ENCODE data around the gene ITFG2. TPM values are rescaled to one million over a fixed set of nuclear protein-coding genes. Genes with fewer than 3 reads are reported as not detected.
A peak's percentile ranks its signal among the peaks of the same experiment; 100 is the strongest.

ITFG2 gene
- total and polyA plus RNA-seq, 2 experiments from 2014 or later = 20.9 to 23.5 TPM

DNA sequence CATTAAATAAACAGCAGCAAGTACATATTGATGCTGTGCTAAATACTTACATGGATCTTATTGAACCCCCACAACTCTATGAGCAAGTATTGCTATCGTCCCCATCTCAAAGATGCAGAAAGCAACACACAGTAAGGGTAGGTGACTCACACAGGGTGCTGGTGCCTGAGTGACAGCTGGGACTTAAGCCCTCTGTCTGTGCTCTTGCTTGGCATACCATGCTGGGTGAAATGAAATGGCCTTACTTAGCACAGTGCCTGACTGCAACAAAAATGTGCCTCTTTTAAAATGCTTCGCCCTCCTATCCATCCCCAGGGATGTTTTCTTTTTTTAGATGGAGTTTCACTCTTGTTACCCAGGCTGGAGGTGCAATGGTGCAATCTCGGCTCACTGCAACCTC, 43.6 kb downstream of the ITFG2 start:
- H3K79me2 ChIP-seq = no peaks in the 10 kb centered on the region
- H3K27ac ChIP-seq = no peak overlapping the region
- H3K4me1 ChIP-seq (ENCODE audit: insufficient read depth) = no peaks in the 10 kb centered on the region
- H3K36me3 ChIP-seq (replicated peaks; ENCODE audit: insufficient read depth, low read depth) = no peaks in the 10 kb centered on the region
- H3K9me3 ChIP-seq (ENCODE audit: low read depth) = no peaks in the 10 kb centered on the region
- H4K20me1 ChIP-seq (ENCODE audit: insufficient read depth, poor library complexity, severe bottlenecking) = no peaks in the 10 kb centered on the region
- 86% methylated on average over 3 of the region's 3 CpGs for WGBS (ENCODE audit: low lambda C conversion rate, missing lambda C conversion rate)
- H3K4me2 ChIP-seq = no peak overlapping the region
- no peaks in the 10 kb centered on the region for H3K27me3 ChIP-seq
- H3K9me2 ChIP-seq (replicated peaks; ENCODE audit: insufficient read depth) = no peaks in the 10 kb centered on the region
- DNase-seq (ENCODE audit: low spot score) = no peak
- H3K4me3 ChIP-seq = no peak overlapping the region
- H2AFZ ChIP-seq = no peak overlapping the region
- TF ChIP-seq EZH2phosphoT487 (IDR thresholded peaks at IDR 0.05; ENCODE audit: low read depth, severe bottlenecking, unreplicated experiment) = no peak
- TF ChIP-seq EZH2 (IDR thresholded peaks at IDR 0.05; ENCODE audit: borderline replicate concordance) = no peak
- TF ChIP-seq, protein P1, sequence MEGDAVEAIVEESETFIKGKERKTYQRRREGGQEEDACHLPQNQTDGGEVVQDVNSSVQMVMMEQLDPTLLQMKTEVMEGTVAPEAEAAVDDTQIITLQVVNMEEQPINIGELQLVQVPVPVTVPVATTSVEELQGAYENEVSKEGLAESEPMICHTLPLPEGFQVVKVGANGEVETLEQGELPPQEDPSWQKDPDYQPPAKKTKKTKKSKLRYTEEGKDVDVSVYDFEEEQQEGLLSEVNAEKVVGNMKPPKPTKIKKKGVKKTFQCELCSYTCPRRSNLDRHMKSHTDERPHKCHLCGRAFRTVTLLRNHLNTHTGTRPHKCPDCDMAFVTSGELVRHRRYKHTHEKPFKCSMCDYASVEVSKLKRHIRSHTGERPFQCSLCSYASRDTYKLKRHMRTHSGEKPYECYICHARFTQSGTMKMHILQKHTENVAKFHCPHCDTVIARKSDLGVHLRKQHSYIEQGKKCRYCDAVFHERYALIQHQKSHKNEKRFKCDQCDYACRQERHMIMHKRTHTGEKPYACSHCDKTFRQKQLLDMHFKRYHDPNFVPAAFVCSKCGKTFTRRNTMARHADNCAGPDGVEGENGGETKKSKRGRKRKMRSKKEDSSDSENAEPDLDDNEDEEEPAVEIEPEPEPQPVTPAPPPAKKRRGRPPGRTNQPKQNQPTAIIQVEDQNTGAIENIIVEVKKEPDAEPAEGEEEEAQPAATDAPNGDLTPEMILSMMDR (IDR thresholded peaks at IDR 0.05; ENCODE audit: poor library complexity) = no peak

- TF ChIP-seq EZH2 (IDR thresholded peaks at IDR 0.05; ENCODE audit: borderline replicate concordance) (no peak), EZH2phosphoT487 (IDR thresholded peaks at IDR 0.05; ENCODE audit: low read depth, severe bottlenecking, unreplicated experiment) (no peak)
- TF ChIP-seq, protein P1 (IDR thresholded peaks at IDR 0.05; ENCODE audit: poor library complexity) = no peak
- H3K4me3 ChIP-seq = no peak within 1 kb of the TSS
- H3K4me1 ChIP-seq (ENCODE audit: insufficient read depth) = no peaks in the 10 kb centered on the region
- no peaks in the 10 kb centered on the region for H3K9me3 ChIP-seq (ENCODE audit: low read depth)
- no peak within 1 kb of the TSS for H2AFZ ChIP-seq
- H3K36me3 ChIP-seq (replicated peaks; ENCODE audit: insufficient read depth, low read depth) = no peaks in the 10 kb centered on the region
- no peaks in the 10 kb centered on the region for H3K79me2 ChIP-seq
- peak within 1 kb of the TSS; percentile 53 for H3K27ac ChIP-seq
- no peaks in the 10 kb centered on the region for H3K27me3 ChIP-seq
- 70% methylated on average over 3 of the region's 3 CpGs for WGBS (ENCODE audit: low lambda C conversion rate, missing lambda C conversion rate)
- H3K9me2 ChIP-seq (replicated peaks; ENCODE audit: insufficient read depth) = no peaks in the 10 kb centered on the region
- DNase-seq (ENCODE audit: low spot score) = peak; percentile 57
- no peaks in the 10 kb centered on the region for H4K20me1 ChIP-seq (ENCODE audit: insufficient read depth, poor library complexity, severe bottlenecking)
- H3K4me2 ChIP-seq = no peak within 1 kb of the TSS
These were observed 44.6 kb downstream of the ITFG2 start, which contains the start of gene TEX52 for GRCh38 chr12:2857021-2857431. TSS of gene TEX52 (minus strand) at chr12:2857039. CDS start at chr12:2857026, 13 bp downstream.

DNA sequence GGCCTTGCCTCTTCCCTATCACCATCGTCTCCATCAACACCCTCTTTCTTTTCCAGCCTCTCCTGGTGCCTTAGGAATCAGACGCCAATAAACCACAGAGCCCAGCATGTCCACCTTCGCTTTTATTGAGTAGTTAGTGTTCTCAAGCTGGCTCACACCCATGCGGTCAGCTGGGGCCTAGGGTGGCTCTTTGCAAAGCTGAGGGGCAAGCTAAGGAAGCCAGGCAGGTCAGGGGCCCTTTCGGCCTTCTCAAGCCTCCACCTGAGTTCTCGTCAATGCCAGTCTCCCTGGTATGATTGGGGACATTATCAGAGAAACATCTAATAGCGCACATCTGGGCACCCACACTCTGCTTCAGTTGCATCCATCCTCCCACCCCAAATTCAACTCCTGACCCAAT, 45.1 kb downstream of the ITFG2 start:
- H3K4me1 ChIP-seq (ENCODE audit: insufficient read depth) = no peaks in the 10 kb centered on the region
- no peak overlapping the region for H3K4me3 ChIP-seq
- H4K20me1 ChIP-seq (ENCODE audit: insufficient read depth, poor library complexity, severe bottlenecking) = no peaks in the 10 kb centered on the region
- no peaks in the 10 kb centered on the region for H3K9me3 ChIP-seq (ENCODE audit: low read depth)
- H2AFZ ChIP-seq = no peak overlapping the region
- H3K4me2 ChIP-seq = no peak overlapping the region
- TF ChIP-seq EZH2phosphoT487 (IDR thresholded peaks at IDR 0.05; ENCODE audit: low read depth, severe bottlenecking, unreplicated experiment) (no peak), EZH2 (IDR thresholded peaks at IDR 0.05; ENCODE audit: borderline replicate concordance) (no peak)
- TF ChIP-seq, protein P1 (IDR thresholded peaks at IDR 0.05; ENCODE audit: poor library complexity) = no peak
- no peak for DNase-seq (ENCODE audit: low spot score)
- H3K27me3 ChIP-seq = no peaks in the 10 kb centered on the region
- no peaks in the 10 kb centered on the region for H3K36me3 ChIP-seq (replicated peaks; ENCODE audit: insufficient read depth, low read depth)
- no peaks in the 10 kb centered on the region for H3K79me2 ChIP-seq
- peak overlapping the region; percentile 12 for H3K27ac ChIP-seq
- 90% methylated on average over 7 of the region's 7 CpGs for WGBS (ENCODE audit: low lambda C conversion rate, missing lambda C conversion rate)
- H3K9me2 ChIP-seq (replicated peaks; ENCODE audit: insufficient read depth) = no peaks in the 10 kb centered on the region

GRCh38 chr12:2858334-2858733, 45.9 kb downstream of the ITFG2 start:
- Histone ChIP-seq H3K9me2 (replicated peaks; ENCODE audit: insufficient read depth) (no peaks in the 10 kb centered on the region), H3K4me2 (no peak overlapping the region), H3K9me3 (ENCODE audit: low read depth) (no peaks in the 10 kb centered on the region), H3K36me3 (replicated peaks; ENCODE audit: insufficient read depth, low read depth) (no peaks in the 10 kb centered on the region), H3K4me1 (ENCODE audit: insufficient read depth) (no peaks in the 10 kb centered on the region), H3K4me3 (no peak overlapping the region), H3K27ac (no peak overlapping the region), H2AFZ (no peak overlapping the region), H3K79me2 (no peaks in the 10 kb centered on the region), H4K20me1 (ENCODE audit: insufficient read depth, poor library complexity, severe bottlenecking) (no peaks in the 10 kb centered on the region), H3K27me3 (no peaks in the 10 kb centered on the region)
- no peak for TF ChIP-seq EZH2phosphoT487 (IDR thresholded peaks at IDR 0.05; ENCODE audit: low read depth, severe bottlenecking, unreplicated experiment)
- TF ChIP-seq EZH2 (IDR thresholded peaks at IDR 0.05; ENCODE audit: borderline replicate concordance) = no peak
- no peak for DNase-seq (ENCODE audit: low spot score)
- 92% methylated on average over 2 of the region's 2 CpGs for WGBS (ENCODE audit: low lambda C conversion rate, missing lambda C conversion rate)

Measured in hepatocyte (in vitro differentiated cells).